GM18526 (cell line): Measurements from ENCODE around the gene MCF2L.

Experiments
- POLR2A ChIP-seq: IDR thresholded peaks from 3 replicates; pipeline ENCODE4 v1.6.1; 2011; ENCODE audit not compliant: insufficient read length; ENCODE audit errors: extremely low read depth

Gene MCF2L

DNA sequence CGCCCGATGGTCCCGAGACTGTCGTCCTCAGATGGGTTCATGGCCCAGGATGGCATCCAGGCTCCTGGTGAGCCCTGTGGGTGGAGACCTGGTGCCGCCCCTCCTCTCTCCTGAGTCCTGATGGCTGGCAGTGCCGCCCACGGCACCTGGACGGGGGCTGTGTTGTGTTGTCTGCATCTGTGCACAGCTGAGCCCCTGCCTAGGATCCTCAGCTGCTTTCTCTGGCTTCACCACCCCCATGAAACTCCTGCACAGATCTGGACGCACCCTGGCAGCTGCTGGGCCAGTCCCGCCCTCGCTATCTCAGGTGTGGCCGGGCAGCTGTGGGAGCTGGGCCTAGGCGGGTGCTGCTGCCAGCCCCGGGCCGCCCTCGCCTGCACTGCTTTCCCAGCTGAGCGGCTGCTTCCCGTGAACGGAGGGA, 27.7 kb downstream of the MCF2L start:
- no peak for TF ChIP-seq POLR2A

DNA sequence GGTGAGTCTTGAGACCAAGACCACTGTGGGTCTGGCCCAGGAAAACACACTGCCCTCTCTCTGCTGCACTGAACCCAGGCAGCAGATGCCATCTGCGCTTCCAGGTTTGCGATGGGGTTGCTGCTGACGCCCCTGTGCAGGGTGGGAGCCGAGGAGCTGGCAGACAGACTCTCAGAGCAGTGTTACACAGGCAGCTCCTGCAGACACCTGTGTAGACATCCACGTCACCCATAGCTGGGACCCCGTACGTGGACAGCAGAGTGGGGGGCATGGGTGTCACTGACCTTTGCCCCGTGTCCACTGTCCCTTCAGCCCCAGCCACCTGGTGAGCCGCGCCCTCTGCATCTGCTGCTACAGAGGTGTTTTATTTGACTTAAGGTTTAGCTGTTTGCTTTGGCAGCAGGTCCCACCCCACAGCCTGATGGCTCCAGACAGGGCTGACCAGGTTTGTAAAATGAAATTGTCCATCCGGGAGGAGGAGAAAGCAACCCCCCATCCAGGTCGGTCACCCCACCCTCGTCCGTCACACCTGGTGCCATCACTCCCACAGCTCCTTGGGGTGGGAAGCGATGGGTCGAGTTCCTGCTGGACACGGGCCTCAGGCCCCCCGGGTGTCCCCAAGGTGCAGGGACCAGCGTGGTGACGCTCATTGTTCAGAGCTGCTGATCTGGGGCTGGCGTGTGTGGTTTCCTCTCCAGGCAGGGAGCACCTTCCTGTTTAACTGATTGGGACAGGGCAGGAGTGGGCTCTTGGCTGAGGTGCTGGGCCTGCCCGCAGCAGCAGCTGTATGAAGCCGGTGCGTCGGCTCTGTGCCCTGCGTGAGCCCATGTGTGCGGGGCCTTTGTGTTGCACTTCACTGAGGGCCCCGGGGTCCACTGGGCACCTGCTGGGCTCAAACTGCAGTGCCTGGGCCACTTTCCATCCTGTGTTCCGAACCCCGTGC, 28.4 kb downstream of the MCF2L start:
- TF ChIP-seq POLR2A = no peak

DNA sequence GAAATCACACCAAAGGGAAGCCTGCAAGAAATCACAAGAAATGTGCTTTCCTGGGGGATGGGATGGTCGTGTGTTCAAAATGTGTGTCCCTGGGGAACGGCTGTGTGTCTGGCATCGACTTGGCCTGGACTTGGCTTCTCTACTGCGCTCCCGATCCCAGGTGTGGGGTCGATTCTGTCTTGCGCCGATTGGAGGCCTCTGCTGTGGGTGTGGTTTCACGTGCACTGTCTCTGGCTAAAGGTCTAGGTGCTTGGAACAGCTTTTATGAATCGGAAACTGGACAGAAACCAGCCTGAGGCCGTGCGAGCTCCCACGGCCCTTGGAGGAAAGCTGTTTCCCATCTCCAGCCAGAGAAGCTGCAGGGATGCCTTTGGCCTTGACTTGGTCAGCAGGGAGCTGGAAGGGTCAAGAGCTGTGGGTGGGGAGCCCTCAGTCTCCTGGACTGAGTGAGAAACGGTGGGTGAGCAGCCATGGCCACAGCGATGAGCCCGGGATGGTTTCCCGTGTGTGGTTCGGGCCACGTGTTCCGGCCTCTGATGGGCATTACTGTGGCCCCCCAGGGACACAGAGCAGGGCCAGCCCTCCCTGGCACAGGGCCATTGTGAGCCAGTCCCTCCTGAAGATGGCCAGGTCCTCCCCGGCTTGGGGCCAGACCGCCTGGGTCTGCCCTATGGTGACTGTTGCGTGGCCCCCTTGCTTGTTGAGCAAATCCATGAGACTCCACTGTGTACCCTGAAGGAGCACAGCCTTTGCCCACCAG, 29.7 kb downstream of the MCF2L start:
- TF ChIP-seq POLR2A = no peak

DNA sequence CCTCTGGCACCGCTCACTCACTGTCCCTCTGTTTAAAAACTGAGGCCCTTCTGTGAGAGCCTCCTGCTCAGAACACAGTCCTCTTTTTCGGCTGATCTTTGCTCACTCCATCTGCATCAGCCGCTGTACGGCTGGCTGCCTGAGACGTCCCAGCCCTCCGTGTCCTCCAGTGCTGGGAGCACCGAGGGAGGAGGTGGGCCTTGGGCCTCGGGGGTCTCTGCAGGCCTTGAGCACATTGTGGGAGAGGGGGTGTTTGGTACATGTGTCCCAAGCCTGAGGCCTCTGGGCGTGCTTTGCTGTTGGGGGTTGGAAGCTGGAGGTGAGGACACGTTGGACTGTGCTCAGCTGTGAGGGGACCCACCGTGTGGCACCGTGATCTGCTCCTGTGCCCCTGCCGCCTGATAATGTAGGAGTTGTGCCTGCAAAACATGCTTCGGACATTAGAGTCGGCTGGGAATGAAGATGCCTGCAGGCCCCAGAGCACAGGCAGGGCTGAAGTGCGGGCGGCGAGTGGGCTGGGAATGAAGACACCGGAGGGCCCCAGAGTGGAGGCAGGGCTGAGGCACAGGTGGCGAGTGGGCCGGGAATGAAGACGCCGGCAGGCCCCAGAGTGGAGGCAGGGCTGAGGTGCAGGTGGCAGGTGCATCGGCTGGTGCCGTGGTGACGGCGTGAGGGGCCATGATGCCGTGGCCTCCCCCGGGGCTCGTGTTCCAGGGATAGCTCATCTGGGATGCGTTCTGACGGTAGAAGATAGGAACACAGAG, 30.6 kb downstream of the MCF2L start:
- no peak for TF ChIP-seq POLR2A

DNA sequence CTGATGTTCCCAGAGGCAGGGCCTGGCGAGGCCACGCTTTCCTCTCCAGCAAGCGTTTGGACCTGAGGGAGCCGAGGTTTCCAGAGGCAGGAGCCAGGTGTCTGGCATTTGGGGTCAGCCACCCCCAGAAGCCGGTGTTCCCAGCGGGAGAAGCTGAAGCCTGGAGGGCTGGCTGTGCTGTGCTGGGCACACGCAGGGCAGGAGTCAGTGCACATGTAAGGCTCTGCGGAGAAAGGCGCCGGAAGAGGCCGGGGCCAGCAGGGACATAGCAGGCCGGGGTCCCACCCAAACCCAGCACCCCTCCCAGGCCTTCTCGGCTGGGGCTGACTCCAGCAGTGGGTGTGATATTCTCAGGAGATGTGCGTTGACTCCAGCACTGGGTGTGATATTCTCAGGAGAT, 31.6 kb downstream of the MCF2L start:
- no peak for TF ChIP-seq POLR2A

DNA sequence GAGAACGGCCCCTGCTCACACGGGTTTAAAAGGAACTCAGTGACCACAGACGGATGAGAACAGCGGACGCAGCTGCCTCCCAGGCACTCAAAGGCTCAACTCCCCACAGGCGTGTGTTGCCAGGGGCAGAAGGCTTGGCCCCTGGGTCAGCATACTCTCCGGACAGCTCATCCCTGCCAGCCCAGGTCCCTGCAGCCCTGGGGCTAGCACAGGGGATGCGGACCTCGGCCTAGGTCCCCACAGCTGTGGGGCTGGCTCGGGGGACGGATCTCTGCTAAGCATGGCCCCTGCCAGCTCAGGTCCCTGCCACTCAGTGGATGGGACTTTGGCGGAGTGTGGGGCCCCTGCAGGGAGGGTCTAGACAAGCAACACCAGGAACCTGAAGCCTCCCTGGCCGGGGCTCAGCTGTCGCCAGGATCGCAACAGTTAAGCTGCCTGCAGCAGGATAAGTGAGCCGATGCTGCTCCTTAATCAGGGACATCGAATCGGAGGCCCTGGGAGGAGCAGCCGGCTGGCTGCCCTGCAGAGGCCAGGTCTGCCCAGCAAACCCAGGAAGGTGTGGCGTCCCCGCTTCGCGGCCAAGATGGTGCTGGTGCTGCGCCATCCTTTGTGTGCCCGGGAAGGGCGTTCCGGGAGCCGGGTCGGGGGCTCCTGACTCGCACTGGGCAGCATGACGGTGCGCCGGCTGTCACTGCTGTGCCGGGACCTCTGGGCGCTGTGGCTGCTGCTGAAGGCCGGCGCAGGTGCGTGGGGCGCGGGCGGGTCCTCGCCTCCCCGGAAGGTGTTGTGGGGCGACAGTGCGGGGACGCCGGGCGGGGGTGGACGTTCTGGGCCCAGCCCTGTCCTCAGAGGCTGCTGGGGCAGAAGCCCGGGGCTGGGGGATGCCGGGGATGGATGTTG, 32.5 kb downstream of the MCF2L start:
- TF ChIP-seq POLR2A = no peak

DNA sequence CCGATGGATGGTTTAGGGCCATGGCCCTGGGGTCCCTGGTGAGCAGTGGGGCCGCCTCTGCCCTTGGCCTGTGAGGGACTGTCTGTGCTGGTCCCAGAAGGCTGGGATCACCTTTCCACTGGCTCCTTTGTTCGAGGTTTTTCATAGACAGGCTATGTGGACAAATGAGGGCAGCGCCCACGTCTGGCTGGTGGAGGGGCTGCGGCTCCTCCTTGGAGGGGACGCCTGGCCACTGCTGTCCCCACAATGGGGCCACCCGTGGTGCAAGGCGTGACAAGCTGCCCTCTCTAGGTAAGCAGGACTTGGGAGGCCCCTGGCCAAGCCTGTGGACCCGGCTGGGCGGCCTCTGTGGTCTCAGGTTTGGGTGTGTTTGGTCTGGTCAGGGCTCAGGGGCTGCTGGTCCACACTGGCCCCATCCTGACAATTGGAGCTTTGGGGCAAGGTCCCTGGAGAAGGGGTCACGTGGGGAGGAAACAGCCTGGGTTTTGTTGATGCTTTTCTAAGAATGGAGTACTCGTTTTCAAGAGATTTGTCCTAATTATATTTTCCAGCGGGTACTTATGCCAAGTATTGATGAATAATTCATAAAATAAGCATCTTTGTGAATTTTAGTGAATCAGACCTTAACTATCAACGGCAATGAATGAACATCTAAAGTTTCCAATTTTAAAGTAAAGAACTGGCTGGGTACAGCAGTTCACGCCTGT, 33.3 kb downstream of the MCF2L start:
- no peak for TF ChIP-seq POLR2A

DNA sequence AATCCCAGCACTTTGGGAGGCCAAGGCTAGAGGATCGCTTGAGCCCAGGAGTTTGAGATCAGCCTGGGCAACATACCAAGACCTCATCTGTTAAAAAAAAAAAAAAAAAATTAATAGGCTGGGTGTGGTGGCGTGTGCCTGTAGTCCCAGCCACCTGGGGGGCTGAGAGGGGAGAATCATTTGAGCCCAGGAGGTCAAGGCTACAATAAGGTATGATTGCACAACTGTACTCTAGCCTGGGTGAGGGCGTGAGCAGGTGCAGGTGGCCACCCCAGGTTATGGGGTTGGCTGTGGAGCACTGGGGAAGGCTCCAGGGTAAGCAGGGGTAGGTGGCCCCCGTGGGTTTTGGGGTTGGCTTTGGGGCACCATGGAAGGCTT, 33.9 kb downstream of the MCF2L start:
- TF ChIP-seq POLR2A = no peak

DNA sequence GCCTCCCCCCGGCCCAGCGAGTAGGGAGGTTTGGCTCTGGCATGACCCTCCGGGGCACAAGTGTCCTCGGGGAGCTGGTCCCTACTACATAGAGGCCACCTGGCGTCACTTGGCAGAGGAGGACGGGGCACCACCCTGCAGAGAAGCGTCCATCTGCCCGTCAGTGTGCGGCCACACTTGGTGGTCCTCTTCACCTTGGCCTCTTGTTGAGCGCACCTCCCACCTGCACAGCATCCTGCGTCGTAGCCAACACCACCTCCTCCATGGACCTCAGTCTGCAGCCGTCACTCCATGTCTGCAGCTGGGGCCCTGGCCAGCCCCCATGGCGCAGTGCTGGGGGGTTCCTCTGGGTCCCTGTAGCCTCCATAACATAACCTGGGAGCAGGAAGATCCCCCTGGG, 35.1 kb downstream of the MCF2L start:
- TF ChIP-seq POLR2A = no peak

DNA sequence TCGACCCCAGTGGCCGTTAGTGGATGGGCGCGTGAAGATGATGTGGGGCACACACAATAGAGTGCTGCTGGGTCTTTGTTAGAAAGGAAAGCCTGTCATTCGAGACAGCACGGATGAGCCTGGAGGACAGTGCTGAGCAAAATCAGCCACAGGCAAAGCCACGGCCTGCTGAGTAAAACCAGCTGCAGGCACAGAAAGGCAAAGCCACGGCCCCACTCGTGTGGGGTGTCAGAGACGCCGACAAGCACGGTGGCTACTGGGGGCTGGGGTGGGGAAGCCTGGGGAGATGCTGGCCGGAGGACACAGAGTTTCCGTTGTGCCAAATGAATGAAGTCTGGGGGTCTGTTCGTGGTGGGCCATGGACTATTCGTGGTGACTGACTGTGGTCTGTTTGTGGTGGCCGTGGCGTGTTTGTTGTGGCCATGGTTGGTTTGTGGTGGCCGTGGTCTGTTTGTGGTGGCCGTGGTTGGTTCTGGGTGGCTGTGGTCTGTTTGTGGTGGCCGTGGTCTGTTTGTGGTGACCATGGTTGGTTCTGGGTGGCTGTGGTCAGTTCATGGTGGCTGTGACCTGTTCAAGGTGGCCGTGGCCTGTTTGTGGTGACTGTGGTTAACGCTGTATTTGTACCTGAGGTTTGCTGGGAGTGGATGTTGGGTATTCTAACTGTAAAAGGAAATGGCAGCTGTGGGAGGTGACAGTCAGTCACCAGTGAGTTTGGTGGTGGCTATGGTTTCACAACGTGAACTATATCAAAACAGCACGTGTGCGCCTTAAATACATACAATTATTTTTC, 36.3 kb downstream of the MCF2L start:
- no peak for TF ChIP-seq POLR2A

DNA sequence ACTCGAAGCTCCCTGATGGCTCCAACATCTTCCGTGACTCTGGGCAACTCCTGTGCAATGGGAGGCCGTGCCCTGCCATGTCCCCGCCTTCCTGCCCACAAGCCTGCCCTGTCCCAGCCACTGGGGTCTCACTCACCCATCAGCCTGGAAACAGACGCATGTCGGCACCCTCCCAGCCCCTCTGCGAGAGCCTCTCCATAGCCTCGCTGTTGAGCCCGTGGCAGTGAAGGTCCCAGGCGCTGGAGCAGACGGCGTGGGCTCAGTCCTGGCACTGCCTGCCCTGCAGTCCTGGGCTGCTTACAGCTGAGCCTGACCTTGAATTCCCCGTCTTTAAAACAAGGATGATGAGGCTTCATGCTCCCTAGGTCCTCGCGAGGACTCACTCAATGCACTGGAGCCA, 37.0 kb downstream of the MCF2L start:
- TF ChIP-seq POLR2A = no peak

DNA sequence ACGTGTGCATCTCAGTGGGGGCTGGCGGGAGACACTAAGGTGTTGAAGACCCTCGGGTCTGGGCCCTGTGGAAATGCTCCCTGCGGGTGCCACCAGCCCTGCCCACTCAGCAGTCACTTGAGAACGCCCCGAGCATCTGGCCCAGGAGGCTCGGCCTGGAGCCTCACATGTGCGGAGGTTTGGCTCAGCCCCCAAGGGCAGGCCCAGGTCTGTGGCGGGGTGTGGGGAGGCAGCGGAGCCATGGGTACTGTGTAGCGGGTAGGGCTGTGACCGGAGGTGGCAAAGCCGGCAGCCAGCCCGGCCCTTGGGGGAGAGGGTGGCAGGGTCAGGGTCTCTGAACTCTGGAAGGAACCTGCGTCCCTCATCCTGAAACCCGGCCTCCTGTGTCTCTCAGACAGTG, 37.6 kb downstream of the MCF2L start:
- no peak for TF ChIP-seq POLR2A

DNA sequence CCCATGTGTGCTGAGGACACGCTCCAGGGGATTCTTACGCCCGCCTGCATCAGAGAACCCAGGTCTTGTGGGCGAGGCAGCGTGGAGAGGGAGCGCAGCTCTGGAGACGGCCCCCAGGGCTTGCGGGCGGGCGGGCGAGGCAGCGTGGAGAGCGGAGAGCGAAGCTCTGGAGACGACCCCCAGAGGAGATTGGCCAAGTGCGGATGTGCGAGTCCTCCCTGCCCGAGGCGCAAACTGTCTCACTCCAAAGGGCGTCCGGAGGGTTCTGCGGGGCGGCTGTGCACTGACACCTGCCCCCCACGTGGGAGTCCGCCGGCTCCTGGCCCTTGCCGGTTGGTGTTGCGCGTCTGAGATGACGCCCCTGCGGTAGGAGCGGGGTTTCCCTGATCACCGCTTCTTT, 39.8 kb downstream of the MCF2L start:
- TF ChIP-seq POLR2A = no peak
